Measurements from ENCODE around the gene ZNF778. TPM values are rescaled to one million over a fixed set of nuclear protein-coding genes. Genes with fewer than 3 reads are reported as not detected.

Gene ZNF778
- total RNA-seq, 1 experiment from 2014 or later: 31.2 TPM

- TF ChIP-seq SMAD4 (CRISPR knock-in tag; IDR thresholded peaks at IDR 0.05) (no peak), AR (CRISPR knock-in tag; IDR thresholded peaks at IDR 0.05) (no peak), ATF1 (CRISPR knock-in tag; IDR thresholded peaks at IDR 0.05) (no peak), GABPB1 (CRISPR knock-in tag; IDR thresholded peaks at IDR 0.05) (0 out of 2 replicates have a peak, but pooled peaks have one; percentile 9), PRDM15 (CRISPR knock-in tag; IDR thresholded peaks at IDR 0.05) (no peak)
These were observed 44.4 kb downstream of the ZNF778 start for GRCh38 chr16:89261691-89262563.

GRCh38 chr16:89264800-89265550, 47.5 kb downstream of the ZNF778 start:
- POLR2A ChIA-PET: interaction anchor here (0.7 to 1.4 kb wide), 2 partner anchors 18 to 20 kb away, joined by 3 read pairs; no protein-coding TSS in a partner anchor
- Mint-ChIP-seq H3K4me1 (no peaks in the 10 kb centered on the region), H3K4me3 (no peak overlapping the region), H3K27me3 (ENCODE audit: low read depth) (no peaks in the 10 kb centered on the region), H3K9me3 (peaks cover 6% of the 10 kb centered on the region; the same call in 1 of the 2 replicates), H3K27ac (no peak overlapping the region), H3K36me3 (peaks cover 15% of the 10 kb centered on the region)
- no peak for DNase-seq (ENCODE audit: low spot score)
- CTCF ChIA-PET: interaction anchor here (0.7 to 1.8 kb wide), 6 partner anchors 24 to 527 kb away, joined by 3 to 4 read pairs (median 3); no protein-coding TSS in a partner anchor
- ATAC-seq: peak; percentile 18; the same call in 1 of the 2 replicates
- TF ChIP-seq AR (CRISPR knock-in tag; IDR thresholded peaks at IDR 0.05) (no peak), ZNF219 (CRISPR knock-in tag; IDR thresholded peaks at IDR 0.05; ENCODE audit: borderline replicate concordance) (no peak), ATF1 (CRISPR knock-in tag; IDR thresholded peaks at IDR 0.05) (no peak), CTCF (IDR thresholded peaks at IDR 0.05) (no peak), FOXP1 (CRISPR knock-in tag; IDR thresholded peaks at IDR 0.05; ENCODE audit: borderline replicate concordance) (no peak), ZSCAN18 (CRISPR knock-in tag; IDR thresholded peaks at IDR 0.05) (no peak), PRRX2 (CRISPR knock-in tag; IDR thresholded peaks at IDR 0.05) (no peak), ZNF232 (CRISPR knock-in tag; IDR thresholded peaks at IDR 0.05) (no peak), ZNF138 (CRISPR knock-in tag; conservative IDR thresholded peaks at IDR 0.05) (no peak), ZMAT4 (CRISPR knock-in tag; IDR thresholded peaks at IDR 0.05) (no peak), NFE2L1 (CRISPR knock-in tag; IDR thresholded peaks at IDR 0.05) (no peak)

More at GRCh38 chr16:89261691-89262563, 44.4 kb downstream of the ZNF778 start:
- Mint-ChIP-seq H3K4me1 (peaks cover 7% of the 10 kb centered on the region), H3K4me3 (no peak overlapping the region), H3K27me3 (ENCODE audit: low read depth) (peaks cover 20% of the 10 kb centered on the region), H3K36me3 (peaks cover 2% of the 10 kb centered on the region), H3K9me3 (peaks cover 6% of the 10 kb centered on the region; the same call in 1 of the 2 replicates), H3K27ac (no peak overlapping the region)
- POLR2A ChIA-PET: no interaction called here
- no peak for DNase-seq (ENCODE audit: low spot score)
- no peak for ATAC-seq
- CTCF ChIA-PET: interaction anchor here (0.6 kb wide), 1 partner anchor 21 kb away, joined by 3 read pairs; no protein-coding TSS in a partner anchor
